ENCODE measurements around the gene ZNF441.
"Not testable (repeated sequence)": the region's sequence is repeated elsewhere in the genome, so short reads cannot be mapped to it uniquely, and the experiment has no call there.

Gene ZNF441

DNA sequence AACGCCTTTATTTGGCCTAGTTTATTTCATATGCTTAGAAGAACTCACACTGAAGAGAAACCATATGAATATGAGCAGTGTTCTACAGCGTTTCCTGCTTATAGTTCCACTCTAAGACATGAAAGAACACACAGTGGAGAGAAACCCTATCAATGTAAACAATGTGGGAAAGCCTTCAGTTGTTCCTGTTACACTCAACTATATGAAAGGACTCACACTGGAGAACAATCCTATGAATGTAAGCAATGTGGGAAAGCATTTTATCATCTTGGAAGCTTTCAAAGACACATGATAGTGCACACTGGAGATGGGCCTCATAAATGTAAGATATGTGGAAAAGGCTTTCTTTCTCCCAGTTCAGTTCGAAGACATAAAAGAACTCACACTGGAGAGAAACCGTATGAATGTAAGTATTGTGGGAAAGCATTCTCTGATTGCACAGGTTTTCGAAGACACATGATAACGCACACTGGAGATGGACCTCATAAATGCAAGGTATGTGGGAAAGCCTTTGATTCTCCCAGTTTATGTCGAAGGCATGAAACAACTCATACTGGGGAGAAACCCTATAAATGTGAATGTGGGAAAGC is 13.7 kb downstream of the ZNF441 start:
- DNase-seq (ENCODE audit: low read depth, low spot score), result no peak

DNA sequence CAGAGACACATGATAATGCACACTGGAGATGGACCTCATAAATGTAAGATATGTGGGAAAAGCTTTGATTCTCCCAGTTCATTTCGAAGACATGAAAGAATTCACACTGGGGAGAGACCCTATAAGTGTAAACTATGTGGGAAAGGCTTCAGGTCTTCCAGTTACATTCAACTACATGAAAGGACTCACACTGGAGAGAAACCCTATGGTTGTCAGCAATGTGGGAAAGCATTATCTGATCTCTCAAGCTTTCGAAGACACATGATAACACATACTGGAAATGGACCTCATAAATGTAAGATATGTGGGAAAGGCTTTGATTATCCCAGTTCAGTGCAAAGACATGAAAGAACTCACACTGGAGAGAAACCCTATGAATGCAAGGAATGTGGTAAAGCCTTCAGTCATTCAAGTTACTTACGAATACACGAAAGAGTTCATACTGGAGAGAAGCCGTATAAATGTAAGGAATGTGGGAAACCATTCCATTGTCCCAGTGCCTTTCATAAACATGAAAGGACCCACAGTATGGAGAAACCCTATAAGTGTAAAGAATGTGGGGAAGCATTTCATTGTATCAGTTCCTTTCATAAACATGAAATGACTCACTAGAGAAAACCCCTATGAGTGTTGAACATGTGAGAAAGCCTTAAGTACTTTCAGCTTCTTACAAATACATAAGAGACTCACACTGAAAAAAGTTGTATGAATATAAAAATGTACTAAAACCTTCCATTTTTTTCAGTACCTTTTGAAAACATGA is 14.7 kb downstream of the ZNF441 start:
- DNase-seq (ENCODE audit: low read depth, low spot score), result no peak

DNA sequence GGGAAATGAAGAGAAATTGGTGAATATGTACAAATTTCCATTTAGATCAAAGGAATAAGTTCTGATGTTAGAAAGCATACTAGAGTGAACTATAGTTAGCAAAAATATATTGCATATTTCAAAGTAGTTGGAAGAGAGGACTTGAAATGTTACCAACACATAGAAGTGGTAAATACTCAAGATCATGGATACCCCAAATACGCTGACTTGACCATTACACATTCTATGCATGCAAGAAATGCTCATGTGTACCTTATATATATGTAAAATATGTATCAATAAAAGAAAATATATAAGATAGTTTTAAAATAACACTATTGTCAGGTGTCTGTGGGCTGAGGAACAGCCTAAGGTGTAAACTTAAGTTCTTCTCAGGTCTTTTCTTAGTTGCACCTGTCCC is 17.0 kb downstream of the ZNF441 start:
- DNase-seq (ENCODE audit: low read depth, low spot score), result no peak

DNA sequence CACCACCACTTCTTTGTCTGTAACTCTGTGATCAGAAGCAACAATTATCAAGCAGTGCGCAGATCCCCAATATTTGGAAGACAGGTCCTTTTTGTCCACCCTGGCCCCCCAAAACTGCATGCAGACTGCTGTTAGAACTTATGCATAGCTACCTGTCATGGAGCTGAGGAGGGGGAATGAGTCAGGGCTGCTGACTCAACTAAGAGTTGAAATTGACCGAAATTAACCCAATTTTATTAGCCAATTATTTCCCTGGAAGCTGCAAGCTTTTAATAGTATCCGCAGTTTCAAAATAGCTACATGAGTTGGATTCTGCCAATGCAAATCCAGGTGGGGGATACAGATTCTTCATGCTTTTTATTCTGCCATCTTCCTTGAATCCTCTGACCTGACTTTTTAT is 17.6 kb downstream of the ZNF441 start:
- DNase-seq (ENCODE audit: low read depth, low spot score), result no peak

DNA sequence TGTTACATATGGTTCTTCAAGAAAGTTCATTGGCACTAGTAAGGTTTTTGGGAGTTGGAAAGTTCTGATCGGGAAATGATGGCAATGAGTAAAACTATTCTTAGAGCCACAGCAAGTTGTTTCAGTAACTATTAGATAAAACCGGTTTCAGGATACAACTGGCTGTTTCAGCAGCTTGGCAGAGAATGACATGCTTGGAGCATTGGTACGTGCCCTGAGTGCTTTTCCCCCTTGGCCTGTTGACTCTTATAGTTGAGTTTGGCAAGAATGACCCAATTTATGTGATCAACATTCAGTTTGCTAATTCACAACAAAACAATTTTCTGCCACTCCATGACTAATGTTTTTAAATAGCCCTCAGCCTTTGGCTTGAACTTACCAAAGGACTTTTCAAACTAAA is 20.7 kb downstream of the ZNF441 start:
- DNase-seq (ENCODE audit: low read depth, low spot score), result no peak

DNA sequence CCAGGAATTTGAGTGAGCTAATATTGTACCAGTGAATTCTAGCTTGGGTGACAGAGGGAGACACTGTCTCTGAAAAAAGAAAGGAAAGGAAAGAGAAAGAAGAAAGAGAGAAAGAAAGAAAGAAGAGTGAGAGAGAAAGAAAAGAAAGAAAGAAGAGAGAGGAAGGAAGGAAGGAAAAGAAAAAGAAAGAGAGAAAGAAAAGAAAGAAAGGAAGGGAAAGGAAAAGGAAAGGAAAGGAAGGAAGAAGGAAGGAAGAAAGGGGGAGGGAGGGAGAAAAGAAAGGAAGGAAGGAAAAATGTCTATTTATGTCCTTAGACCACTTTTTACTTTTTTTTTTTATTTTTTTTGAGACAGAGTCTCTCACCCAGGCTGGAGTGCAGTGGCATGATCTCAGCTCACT is 26.1 kb downstream of the ZNF441 start:
- DNase-seq (ENCODE audit: low read depth, low spot score), result no peak

DNA sequence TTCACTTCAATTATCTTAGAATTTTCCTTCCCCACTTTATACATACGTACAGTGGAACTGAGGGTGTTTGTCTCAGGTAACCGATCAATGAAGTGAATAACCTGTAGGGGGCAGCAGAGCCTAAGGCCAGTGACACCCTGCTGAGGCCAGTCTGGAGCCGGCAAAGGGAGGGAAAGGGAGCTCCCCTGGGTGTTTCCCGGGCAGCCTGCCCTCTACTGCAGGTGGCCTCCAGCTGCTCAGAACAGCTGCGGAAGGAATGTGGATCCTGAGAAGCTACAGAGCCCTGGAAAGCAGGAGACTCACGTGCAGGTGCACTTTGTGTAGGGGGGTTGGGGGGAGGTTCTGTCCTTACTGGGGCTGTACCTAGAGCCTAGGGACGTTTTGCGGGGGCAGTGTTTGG is 30.7 kb downstream of the ZNF441 start:
- DNase-seq (ENCODE audit: low read depth, low spot score), result no peak

DNA sequence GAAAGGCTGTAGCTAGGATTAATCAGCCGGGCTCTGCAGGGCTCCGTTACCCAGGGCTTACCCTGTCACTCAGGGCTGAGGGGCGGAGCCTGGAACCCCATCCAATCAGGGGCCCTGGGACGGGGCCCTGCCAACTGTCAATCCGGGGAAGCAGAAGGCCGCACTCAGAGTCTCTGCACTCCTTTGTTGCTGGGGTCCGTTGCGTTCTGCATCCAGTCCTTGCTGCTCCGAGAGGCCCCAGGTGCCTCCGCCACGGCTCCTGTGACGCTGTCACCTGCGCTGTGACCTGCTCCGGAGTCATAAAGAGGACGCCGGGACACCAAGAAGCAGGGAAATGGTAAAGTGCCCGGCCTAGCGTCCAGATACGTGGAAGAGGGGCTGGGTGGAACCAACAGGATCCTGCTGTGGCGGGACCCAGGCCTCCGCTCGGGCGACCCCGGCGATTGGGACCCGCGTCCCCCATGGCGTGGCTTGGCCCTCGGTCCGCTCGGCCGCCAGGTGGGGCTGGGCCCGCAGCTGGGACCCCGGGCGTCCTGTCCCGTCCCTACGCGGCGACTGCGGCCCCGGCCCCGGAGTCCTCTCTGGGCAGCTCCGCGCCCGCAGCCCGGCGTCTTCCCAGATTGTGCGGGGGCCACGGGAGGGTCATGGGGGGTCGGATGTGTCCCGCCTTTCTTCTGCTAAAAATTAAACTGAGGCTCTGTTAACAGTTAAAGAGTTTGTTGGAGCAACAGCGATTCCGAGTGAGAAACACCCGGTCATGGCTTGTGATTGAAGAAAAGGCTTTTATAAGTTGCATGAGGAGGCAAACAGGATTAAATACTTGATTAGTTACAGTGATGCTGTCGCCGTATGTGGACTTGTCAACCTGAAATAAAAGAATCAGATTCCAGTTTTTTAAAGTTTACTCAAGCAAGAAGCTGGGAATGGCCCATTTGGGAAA is 31.9 kb downstream of the ZNF441 start, which contains the start of gene ZNF491:
ZNF491 (plus strand) TSS at position 133 of the 940 bp plus-strand sequence. CDS start 7,431 bp downstream, outside the sequence.
- DNase-seq (ENCODE audit: low read depth, low spot score), result peak; percentile 72

DNA sequence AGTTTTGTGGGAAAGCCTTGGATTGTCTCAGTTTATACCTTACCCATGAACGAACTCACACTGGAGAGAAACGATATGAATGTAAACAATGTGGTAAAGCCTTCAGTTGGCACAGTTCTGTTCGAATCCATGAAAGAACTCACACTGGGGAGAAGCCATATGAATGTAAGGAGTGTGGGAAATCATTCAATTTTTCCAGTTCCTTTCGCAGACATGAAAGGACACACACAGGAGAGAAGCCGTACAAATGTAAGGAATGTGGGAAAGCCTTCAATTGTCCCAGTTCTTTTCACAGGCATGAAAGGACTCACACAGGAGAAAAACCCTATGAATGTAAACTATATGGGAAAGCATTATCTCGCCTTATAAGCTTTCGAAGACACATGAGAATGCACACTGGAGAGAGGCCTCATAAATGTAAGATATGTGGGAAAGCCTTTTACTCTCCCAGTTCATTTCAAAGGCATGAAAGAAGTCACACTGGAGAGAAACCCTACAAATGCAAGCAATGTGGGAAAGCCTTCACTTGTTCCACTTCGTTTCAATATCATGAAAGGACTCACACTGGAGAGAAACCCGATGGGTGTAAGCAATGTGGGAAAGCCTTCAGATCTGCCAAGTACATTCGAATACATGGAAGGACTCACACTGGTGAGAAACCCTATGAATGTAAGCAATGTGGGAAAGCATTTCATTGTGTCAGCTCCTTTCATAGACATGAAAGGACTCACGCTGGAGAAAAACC is 39.7 kb downstream of the ZNF441 start:
- DNase-seq (ENCODE audit: low read depth, low spot score), result no peak

DNA sequence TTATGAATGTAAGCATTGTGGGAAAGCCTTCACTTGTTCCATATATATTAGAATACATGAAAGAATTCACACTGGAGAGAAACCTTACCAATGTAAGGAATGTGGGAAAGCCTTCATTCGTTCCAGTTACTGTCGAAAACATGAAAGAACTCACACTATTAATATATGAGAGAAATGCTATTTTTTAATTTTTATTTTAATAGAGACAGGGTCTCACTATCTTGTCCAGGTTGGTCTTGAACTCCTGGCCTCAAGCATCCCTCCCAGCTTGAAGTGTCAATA is 40.2 kb downstream of the ZNF441 start:
- DNase-seq (ENCODE audit: low read depth, low spot score), result no peak

DNA sequence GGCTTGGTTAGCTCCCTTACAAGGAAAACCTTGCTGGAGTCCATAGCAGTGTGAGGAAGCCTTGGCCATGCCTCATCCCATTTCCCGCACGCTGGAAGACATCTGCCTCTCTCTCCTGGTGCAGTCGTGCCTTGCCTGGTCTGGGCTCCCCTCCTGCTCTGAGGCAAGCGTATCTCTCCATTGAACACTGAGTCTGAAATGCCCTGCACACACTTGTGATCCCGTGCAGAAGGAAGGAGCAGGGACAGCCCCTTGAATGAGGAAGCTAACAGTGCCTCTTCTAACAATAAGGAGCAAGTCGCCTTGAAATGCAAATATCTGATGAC is 46.9 kb downstream of the ZNF441 start:
- DNase-seq (ENCODE audit: low read depth, low spot score), result no peak

DNA sequence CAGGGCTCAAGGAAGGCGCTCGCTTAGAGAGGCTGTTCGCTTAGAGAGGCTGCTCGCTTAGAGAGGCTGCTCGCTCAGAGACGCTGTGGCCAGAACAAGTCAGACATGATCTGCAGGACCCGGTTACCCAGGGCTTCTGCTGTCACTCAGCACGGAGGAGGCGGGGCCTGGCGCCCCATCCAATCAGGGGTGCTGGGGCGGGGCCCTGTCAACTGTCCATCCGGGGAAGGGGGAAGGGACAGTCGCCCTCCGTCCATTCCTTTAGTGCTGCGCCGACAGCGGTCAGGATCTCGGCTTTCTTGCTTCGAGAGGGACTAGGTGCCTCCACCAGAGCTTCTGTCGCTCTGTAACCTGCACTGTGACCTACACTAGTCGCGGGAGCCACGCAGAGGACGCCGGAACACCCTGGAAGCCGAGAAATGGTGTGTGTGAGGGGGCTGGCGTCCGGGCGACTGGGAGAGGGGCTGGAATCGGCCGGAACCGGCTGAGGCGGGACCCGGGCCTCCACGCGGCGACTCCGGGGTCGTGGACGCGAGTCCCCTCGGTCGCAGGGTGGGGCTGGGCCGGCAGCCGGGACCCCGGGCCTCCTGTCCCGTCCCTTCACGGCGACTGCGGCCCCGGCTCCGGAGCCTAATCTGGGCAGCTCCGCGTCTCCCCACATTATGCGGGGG is 47.4 kb downstream of the ZNF441 start, which contains the start of gene ZNF440:
ZNF440 (plus strand) TSS at position 245 of the 671 bp plus-strand sequence; CDS start at position 420, 175 bp downstream.
- peak; percentile 86 for DNase-seq (ENCODE audit: low read depth, low spot score)

DNA sequence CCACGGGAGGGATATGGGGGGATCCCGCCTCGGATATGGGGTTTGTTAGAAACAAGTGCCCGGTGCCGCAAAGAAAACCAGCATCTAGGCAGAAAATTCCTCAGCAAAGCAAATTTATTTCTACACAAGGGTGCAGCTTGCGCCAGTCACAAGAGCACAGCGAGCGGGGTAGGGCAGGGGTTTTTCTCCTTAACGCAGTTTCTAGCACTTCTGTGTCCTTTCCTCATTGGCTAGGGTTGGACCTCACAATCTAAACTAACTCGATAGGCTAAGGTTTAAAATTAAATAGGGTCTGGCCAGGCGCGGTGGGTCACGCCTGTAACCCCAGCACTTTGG is 47.9 kb downstream of the ZNF441 start:
- DNase-seq (ENCODE audit: low read depth, low spot score), result no peak

DNA sequence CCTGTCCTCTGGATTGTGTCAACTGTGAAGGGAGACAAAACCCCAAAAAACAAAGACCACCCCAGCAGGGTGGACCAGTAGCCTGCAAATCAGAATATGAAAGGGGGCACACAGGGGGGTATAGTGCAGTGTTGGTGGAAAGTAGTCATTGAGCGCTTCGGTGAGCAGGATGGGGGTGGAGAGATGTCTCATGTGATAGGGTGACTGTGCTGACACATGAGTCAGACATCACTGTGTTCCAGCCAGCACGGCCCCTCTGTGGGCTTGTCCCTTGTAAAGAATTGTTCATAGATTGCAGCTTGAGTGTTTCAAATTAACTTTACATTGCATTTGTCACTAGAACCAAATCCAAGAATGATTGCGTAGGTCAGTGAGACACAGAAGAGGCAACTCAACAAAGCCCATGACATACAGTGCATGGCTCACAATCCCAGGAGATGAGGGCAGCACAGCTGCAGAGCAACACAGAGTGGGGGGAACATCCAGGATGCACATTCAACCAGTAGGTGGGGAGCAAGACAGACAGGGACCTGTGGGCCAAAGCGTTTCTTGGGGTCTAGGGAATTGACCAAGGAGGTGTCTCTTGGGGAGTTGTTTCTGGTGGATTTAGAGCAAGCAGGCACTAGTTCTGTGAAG is 54.8 kb downstream of the ZNF441 start:
- DNase-seq (ENCODE audit: low read depth, low spot score), result no peak

DNA sequence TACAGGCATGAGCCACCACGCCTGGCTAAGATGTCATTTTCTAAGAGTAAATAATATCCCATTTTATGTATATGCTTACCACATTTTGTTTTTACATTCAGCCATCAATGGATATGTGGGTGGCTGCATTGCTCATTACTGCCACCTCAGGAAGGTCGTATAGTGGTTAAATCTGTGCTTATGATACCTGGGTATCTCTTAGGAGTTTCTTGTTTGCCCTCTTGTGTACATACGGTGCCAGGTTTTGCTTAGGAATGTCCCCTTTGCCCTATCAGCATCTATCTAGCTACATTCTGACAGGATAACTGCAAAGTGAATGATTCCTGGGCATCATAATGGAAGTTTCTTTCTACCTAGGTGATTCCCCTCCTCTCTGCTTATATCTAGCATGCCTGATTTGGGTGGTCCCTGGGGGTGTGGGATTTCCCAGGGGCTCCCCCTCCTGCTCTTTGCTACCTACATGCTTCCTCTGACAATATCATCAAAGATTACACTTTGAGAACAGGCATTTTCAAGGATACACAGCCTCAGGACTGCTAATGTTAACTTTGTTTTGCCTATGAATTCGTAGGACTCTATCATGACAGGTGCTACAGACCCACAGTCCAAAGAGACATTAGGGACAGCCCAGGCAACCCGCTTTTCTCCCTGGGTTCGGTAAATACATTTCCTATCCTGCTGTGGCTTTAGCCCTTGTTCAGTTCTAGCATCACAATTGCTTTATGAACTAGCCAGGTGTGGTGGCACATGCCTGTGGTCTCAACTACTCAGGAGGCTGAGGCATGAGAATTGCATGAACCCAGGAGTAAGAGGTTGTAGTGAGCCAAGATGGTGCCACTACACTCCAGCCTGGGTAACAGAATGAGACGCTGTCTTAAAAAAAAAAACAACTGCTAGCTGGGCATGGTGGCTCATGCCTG is 62.4 kb downstream of the ZNF441 start:
- not testable (repeated sequence) for DNase-seq (ENCODE audit: low read depth, low spot score)

DNA sequence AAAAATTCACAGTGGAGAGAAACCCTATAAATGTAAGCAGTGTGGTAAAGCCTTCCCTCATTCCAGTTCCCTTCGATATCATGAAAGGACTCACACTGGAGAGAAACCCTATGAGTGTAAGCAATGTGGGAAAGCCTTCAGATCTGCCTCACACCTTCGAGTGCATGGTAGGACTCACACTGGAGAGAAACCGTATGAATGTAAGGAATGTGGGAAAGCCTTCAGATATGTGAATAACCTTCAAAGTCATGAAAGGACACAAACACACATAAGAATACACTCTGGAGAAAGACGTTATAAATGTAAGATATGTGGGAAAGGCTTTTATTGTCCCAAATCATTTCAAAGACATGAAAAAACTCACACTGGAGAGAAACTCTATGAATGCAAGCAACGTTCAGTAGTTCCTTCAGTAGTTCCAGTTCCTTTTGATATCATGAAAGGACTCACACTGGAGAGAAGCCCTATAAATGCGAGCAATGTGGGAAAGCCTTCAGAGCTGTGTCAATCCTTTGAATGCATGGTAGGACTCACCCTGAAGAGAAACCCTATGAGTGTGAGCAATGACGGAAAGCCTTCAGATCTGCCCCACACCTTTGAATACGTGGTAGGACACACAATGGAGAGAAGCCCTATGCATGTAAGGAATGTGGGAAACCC is 65.6 kb downstream of the ZNF441 start:
- DNase-seq (ENCODE audit: low read depth, low spot score), result no peak

DNA sequence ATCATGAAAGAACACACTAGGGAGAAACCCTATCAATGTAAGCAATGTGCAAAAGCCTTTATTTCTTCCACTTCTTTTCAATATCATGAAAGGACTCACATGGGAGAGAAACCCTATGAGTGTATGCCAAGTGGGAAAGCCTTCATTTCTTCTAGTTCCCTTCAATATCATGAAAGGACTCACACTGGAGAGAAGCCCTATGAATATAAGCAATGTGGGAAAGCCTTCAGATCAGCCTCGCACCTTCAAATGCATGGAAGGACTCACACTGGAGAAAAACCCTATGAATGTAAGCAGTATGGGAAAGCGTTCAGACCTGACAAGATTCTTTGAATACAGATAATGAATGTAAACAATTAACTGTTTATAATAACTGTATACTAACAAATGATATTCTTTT is 66.7 kb downstream of the ZNF441 start:
- DNase-seq (ENCODE audit: low read depth, low spot score), result no peak
